ENCODE measurements around the gene ACSM5.

DNA sequence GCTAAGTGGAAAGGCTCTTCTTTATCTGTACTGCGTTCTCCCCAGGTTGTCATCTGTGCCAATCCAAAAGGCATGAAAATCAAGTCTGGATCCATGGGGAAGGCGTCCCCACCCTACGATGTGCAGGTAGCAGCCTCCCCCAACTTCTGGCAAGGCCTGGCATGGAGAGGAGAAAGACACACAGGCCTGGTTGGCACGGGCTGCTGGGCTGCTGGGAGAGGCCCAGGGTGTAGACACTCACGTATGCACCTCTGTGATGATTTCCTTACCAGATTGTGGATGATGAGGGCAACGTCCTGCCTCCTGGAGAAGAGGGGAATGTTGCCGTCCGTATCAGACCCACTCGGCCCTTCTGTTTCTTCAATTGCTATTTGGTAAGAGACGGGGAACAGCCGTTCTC, 21.6 kb downstream of the ACSM5 start:
- no peak for TF ChIP-seq RARB (CRISPR knock-in tag; IDR thresholded peaks at IDR 0.05)
- TF ChIP-seq, protein P1, sequence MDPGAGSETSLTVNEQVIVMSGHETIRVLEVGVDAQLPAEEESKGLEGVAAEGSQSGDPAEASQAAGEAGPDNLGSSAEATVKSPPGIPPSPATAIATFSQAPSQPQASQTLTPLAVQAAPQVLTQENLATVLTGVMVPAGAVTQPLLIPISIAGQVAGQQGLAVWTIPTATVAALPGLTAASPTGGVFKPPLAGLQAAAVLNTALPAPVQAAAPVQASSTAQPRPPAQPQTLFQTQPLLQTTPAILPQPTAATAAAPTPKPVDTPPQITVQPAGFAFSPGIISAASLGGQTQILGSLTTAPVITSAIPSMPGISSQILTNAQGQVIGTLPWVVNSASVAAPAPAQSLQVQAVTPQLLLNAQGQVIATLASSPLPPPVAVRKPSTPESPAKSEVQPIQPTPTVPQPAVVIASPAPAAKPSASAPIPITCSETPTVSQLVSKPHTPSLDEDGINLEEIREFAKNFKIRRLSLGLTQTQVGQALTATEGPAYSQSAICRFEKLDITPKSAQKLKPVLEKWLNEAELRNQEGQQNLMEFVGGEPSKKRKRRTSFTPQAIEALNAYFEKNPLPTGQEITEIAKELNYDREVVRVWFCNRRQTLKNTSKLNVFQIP (CRISPR knock-in tag; IDR thresholded peaks at IDR 0.05; ENCODE audit: borderline replicate concordance, low read depth) = no peak
- no peak for TF ChIP-seq TOX (CRISPR knock-in tag; IDR thresholded peaks at IDR 0.05; ENCODE audit: borderline replicate concordance)

All from SK-N-SH treated with all-trans-retinoic acid at 6 μM for 48 hours (cell line).